ENCODE measurements around the gene HMGCLL1. TPM values are rescaled to one million over a fixed set of nuclear protein-coding genes. Genes with fewer than 3 reads are reported as not detected.

The HMGCLL1 gene
- total RNA-seq, 6 donors from 2014 or later = 0.98 to 4.3 (median 2.0) TPM

DNA sequence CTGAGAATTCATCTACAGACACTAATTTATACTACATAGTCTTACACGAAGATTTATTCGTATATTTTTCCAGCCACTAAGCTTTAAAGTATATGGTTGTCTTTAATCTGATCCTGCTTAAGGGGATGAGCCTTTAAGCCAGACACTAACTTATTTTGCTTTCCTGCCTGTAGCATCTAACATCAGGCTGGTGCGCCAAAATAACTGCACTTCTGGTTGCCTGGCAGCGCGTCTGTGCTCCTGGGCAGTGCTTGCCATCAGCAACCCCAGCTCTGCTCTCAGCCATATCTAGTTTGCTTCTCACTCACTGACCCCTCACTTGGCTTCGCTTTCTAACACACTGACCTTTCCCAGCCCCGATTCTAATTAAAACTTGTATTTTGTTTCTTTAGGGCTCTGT lies 21.8 kb downstream of the HMGCLL1 start:
- 93 to 94% methylated on average over 7 of the region's 7 CpGs for WGBS, 2 donors
- Histone ChIP-seq H3K36me3 (no peaks in the 10 kb centered on the region), H3K27ac (no peak overlapping the region), H3K9me3 (no peaks in the 10 kb centered on the region), H3K4me3 (no peak overlapping the region), H3K27me3 (no peaks in the 10 kb centered on the region), H3K4me1 (no peaks in the 10 kb centered on the region)
- no peak for TF ChIP-seq POLR2AphosphoS5 (IDR thresholded peaks at IDR 0.05)
- TF ChIP-seq POLR2A (IDR thresholded peaks at IDR 0.05) = no peak
- no peak for TF ChIP-seq EP300 (IDR thresholded peaks at IDR 0.05)
- TF ChIP-seq, protein P1, sequence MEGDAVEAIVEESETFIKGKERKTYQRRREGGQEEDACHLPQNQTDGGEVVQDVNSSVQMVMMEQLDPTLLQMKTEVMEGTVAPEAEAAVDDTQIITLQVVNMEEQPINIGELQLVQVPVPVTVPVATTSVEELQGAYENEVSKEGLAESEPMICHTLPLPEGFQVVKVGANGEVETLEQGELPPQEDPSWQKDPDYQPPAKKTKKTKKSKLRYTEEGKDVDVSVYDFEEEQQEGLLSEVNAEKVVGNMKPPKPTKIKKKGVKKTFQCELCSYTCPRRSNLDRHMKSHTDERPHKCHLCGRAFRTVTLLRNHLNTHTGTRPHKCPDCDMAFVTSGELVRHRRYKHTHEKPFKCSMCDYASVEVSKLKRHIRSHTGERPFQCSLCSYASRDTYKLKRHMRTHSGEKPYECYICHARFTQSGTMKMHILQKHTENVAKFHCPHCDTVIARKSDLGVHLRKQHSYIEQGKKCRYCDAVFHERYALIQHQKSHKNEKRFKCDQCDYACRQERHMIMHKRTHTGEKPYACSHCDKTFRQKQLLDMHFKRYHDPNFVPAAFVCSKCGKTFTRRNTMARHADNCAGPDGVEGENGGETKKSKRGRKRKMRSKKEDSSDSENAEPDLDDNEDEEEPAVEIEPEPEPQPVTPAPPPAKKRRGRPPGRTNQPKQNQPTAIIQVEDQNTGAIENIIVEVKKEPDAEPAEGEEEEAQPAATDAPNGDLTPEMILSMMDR (IDR thresholded peaks at IDR 0.05) = no peak
- ATAC-seq (ENCODE audit: low FRiP score in 2 of 2) (no peak), DNase-seq (no peak)

DNA sequence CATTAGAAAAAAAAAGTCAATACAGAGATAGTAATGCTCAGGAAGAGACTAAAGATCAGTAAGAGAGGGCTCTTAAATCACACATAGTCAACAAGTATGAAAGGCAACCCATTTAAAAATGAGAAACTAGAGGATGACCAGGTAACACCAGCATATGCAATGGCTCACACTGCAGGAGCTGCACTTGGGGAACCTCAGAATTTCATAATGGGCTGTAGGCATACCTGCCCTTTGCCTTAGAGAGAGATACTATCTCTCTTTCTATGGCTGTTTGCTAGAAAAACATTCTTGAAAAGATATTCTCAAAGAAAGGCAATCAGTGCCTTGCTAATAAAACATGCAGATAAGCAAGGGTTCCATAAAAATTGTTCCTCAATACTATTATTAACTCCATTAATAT lies 33.2 kb downstream of the HMGCLL1 start:
- Histone ChIP-seq H3K27ac (no peak overlapping the region), H3K4me3 (no peak overlapping the region), H3K4me1 (no peaks in the 10 kb centered on the region), H3K9me3 (no peaks in the 10 kb centered on the region), H3K27me3 (no peaks in the 10 kb centered on the region), H3K36me3 (no peaks in the 10 kb centered on the region)
- DNase-seq (no peak), ATAC-seq (ENCODE audit: low FRiP score in 2 of 2) (no peak)
- TF ChIP-seq EP300 (IDR thresholded peaks at IDR 0.05) (no peak), POLR2AphosphoS5 (IDR thresholded peaks at IDR 0.05) (no peak), POLR2A (IDR thresholded peaks at IDR 0.05) (no peak)
- TF ChIP-seq, protein P1 (IDR thresholded peaks at IDR 0.05) = no peak

DNA sequence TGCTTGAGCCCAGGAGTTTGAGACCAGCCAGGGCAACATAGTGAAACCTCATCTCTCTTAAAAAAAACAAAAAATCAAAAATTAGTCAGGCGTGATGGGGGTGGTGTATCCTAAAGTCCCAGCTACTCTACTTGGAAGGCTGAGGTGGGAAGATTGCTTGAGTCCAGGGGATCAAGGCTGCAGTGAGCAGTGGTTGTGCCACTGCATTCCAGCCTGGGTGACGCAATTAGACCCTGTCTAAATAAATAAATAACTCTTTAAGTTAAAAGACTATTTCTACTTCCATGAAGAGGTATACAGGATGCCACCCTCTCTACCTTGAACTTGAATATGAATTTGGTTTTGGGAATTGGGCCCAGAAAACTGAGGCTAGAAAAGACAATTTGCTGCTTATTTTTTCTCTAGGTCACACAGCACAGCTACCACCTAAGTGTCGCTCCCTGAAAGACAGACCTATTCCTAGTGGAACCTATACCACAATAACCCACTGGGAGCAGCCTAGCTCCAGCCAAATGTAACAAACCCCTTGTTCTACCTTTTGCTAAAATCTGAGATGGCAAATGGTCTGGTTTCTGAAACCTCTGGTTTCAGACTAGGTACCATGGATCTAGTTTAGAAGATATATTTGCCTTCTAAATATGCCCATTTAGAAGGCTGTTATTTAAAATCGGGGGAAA lies 35.2 kb downstream of the HMGCLL1 start:
- Histone ChIP-seq H3K4me1 (no peaks in the 10 kb centered on the region), H3K4me3 (no peak overlapping the region), H3K36me3 (no peaks in the 10 kb centered on the region), H3K27ac (no peak overlapping the region), H3K27me3 (no peaks in the 10 kb centered on the region), H3K9me3 (no peaks in the 10 kb centered on the region)
- no peak for TF ChIP-seq POLR2A (IDR thresholded peaks at IDR 0.05)
- WGBS, 2 donors = 89 to 91% methylated on average over 4 of the region's 4 CpGs
- DNase-seq (no peak), ATAC-seq (ENCODE audit: low FRiP score in 2 of 2) (no peak)

DNA sequence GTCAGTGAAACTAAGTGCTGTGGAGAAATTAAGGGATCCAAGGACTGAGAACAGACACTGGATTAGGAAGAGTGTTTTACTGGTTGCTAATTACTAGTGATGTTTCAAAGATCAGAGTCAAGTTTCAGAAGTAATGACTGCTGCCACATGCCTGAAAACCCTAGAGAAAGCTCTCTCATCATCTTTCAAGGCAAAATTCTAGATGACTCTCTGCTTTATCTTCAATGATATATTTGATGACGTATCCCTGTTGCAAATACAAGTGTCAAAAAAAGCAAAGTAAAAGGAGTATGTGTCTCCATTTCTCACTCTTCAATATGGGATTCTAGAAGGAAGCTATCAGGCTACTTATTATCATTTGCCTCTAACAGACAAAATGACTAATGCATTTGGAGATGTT lies 38.0 kb downstream of the HMGCLL1 start:
- Histone ChIP-seq H3K4me3 (no peak overlapping the region), H3K27me3 (no peaks in the 10 kb centered on the region), H3K27ac (no peak overlapping the region), H3K4me1 (no peaks in the 10 kb centered on the region), H3K36me3 (no peaks in the 10 kb centered on the region), H3K9me3 (no peaks in the 10 kb centered on the region)
- 81 to 87% methylated on average over 1 of the region's 1 CpG for WGBS, 2 donors
- TF ChIP-seq POLR2A (IDR thresholded peaks at IDR 0.05) (no peak), EP300 (IDR thresholded peaks at IDR 0.05) (no peak), POLR2AphosphoS5 (IDR thresholded peaks at IDR 0.05) (no peak)
- TF ChIP-seq, protein P1 (IDR thresholded peaks at IDR 0.05) = no peak
- ATAC-seq (ENCODE audit: low FRiP score in 2 of 2) = no peak
- DNase-seq = no peak

DNA sequence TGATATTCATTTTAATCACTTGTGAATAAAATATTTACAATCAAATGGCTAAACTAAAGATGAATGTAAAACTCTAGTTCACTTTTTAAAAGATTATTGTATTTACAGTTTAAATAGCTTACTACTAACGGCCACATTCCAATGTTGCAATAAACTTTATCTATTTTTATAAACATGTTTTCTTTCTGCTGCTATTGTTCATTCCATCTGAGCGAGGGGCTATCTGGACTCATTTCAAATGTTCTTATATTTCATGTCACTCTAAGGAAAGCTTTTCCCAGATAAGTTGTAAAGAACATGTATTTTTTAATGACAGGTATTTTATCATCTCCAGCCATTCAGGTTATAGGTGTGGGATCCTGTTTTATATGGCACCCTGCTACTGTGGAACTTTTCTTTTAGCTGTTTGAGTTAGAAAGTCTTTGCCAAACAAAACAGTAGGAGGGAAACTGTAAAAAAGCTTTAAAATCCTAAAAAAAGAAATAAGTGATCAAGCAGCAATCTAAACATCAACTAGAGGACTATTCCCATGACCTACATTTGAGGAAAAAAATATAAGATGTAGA lies 42.5 kb downstream of the HMGCLL1 start:
- no peaks in the 10 kb centered on the region for H3K36me3 ChIP-seq
- DNase-seq (no peak), ATAC-seq (ENCODE audit: low FRiP score in 2 of 2) (no peak)
- H3K27ac ChIP-seq = no peak overlapping the region
- WGBS, 2 donors = 34 to 38% methylated on average over 2 of the region's 2 CpGs
- TF ChIP-seq POLR2A (IDR thresholded peaks at IDR 0.05) (no peak), POLR2AphosphoS5 (IDR thresholded peaks at IDR 0.05) (no peak)
- no peaks in the 10 kb centered on the region for H3K4me1 ChIP-seq
- H3K9me3 ChIP-seq = no peaks in the 10 kb centered on the region
- no peaks in the 10 kb centered on the region for H3K27me3 ChIP-seq
- no peak overlapping the region for H3K4me3 ChIP-seq

DNA sequence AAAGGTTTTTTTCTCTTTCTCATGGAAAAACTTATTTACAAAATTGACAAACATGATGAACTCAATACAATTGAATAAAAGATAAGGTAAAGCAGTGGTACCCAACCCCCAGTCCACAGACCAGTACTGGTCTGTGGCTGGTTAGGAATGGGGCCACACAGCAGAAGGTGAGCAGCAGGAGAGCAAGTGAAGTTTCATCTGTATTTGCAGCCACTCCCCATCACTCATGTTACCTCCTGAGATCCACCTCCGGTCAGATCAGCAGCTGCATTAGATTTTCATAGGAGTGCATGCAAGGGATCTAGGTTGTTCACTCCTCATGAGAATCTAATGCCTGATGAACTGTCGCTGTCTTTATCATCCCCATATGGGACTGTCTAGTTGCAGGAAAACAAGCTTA lies 47.5 kb downstream of the HMGCLL1 start:
- Histone ChIP-seq H3K9me3 (no peaks in the 10 kb centered on the region), H3K36me3 (no peaks in the 10 kb centered on the region), H3K4me3 (no peak overlapping the region), H3K27me3 (no peaks in the 10 kb centered on the region), H3K27ac (no peak overlapping the region), H3K4me1 (no peaks in the 10 kb centered on the region)
- 77 to 97% methylated on average over 2 of the region's 2 CpGs for WGBS, 2 donors
- TF ChIP-seq POLR2A (IDR thresholded peaks at IDR 0.05) (no peak), EP300 (IDR thresholded peaks at IDR 0.05) (no peak), POLR2AphosphoS5 (IDR thresholded peaks at IDR 0.05) (no peak)
- TF ChIP-seq, protein P1 (IDR thresholded peaks at IDR 0.05) = no peak
- ATAC-seq (ENCODE audit: low FRiP score in 2 of 2) (no peak), DNase-seq (no peak)
